Fibroblast of villous mesenchyme (primary cell): ENCODE data around the gene POLR3G. TPM values are rescaled to one million over a fixed set of nuclear protein-coding genes. Genes with fewer than 3 reads are reported as not detected.

Experiments
- DNase-seq: peaks from one replicate; pipeline ENCODE4 v3.0.0-alpha.2; 2010; ENCODE audit warnings: low read depth
- H3K4me3 ChIP-seq: 2 replicates; pipeline ENCODE4 v1.5.1; 2011; ENCODE audit warnings: low read depth, mild to moderate bottlenecking, low read length
- total RNA-seq: library from RNA; depleted of rRNA; stranded (reverse); fragments of >200 nt; gene quantifications from 2 replicates; pipeline ENCODE4 v1.2.3, GENCODE V29; 2012
- TF ChIP-seq, protein P1 (sequence below): IDR thresholded peaks from 2 replicates; pipeline ENCODE4 v1.5.1; 2012; ENCODE audit warnings: low read depth, mild to moderate bottlenecking, low read length; ENCODE audit not compliant: insufficient read depth

The POLR3G gene
- total RNA-seq, result 4.5 and 5.2 TPM in 2 replicates

- H3K4me3 ChIP-seq, result peak within 1 kb of the TSS; percentile 82
- DNase-seq, result peak; percentile 93
- TF ChIP-seq, protein P1, sequence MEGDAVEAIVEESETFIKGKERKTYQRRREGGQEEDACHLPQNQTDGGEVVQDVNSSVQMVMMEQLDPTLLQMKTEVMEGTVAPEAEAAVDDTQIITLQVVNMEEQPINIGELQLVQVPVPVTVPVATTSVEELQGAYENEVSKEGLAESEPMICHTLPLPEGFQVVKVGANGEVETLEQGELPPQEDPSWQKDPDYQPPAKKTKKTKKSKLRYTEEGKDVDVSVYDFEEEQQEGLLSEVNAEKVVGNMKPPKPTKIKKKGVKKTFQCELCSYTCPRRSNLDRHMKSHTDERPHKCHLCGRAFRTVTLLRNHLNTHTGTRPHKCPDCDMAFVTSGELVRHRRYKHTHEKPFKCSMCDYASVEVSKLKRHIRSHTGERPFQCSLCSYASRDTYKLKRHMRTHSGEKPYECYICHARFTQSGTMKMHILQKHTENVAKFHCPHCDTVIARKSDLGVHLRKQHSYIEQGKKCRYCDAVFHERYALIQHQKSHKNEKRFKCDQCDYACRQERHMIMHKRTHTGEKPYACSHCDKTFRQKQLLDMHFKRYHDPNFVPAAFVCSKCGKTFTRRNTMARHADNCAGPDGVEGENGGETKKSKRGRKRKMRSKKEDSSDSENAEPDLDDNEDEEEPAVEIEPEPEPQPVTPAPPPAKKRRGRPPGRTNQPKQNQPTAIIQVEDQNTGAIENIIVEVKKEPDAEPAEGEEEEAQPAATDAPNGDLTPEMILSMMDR, result peak; percentile 50
Measured at GRCh38 chr5:90474235-90475107, at the start of gene POLR3G, which contains the start of gene MBLAC2. POLR3G (plus strand) TSS chr5:90474864; CDS start chr5:90485568, 10,704 bp downstream. MBLAC2 (minus strand) TSS chr5:90474771; CDS start chr5:90474292, 479 bp downstream.

DNA sequence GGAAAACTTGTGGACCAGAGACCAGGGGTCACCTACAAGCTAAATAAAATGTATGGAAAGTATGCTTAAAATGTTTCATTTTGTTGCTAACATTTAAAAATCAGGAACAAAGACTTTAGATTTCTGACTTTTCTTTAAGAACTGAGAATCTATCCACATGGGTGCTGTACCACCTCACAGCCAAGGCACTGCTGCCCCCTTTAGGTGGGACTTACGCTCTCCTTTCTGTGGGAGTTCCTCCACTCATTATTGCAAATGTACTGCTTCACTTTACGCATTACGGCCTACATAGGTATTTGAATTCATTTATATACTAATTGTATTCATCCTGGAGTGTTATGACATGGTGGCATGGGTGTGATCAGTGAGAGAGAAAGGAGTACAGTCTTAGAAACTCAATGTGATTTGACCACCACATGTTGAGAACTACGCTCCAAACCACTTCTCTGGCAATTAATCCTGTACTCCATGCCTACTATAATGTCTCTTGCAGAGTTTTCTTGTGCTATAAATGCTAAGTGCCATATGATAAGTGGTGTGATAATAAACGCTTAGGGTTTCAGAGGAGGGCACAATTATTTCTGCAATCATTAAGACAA lies 40.4 kb upstream of the POLR3G start:
- peak; percentile 56 for DNase-seq
- H3K4me3 ChIP-seq, result no peak overlapping the region
- TF ChIP-seq, protein P1, result peak; percentile 86

DNA sequence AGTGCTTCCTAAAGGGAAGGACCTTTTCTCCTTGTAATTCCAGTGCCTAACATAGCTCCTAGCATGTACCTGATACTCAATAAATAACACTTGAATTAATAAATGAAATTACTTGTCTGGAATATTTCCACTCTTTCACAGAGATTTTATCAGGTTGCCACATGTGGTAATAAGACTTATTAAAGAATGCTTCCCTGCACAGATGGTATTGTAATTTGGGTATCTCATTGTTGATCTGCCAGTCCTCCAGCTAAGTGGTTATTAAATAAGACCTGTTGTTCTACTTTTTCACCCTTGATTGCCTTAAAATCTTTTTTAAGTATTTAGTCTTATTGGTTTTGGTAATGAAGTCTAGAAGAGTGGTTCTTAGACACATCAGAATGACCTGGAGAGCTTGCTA lies 37.0 kb upstream of the POLR3G start:
- no peak for DNase-seq
- TF ChIP-seq, protein P1, result no peak
- no peak overlapping the region for H3K4me3 ChIP-seq

DNA sequence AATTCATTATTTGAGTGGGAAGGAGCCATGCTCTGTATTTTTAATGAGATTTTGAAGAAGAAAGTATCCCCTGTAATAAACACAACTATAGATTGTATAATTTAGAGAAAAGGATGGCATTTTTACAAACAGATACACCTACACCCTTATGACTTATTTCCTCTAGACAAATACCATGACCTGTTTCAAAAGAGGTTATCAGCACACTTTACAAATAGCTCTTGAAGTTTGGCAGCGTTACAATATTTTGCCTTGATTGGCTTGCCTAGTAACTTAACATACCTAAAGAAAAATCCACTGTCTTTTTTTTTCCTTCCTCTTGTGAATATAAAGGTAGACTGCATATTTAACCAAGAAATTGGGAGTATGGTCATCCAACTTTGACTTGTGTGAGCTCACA lies 36.6 kb upstream of the POLR3G start:
- TF ChIP-seq, protein P1, result no peak
- H3K4me3 ChIP-seq, result no peak overlapping the region
- peak; percentile 8 for DNase-seq

DNA sequence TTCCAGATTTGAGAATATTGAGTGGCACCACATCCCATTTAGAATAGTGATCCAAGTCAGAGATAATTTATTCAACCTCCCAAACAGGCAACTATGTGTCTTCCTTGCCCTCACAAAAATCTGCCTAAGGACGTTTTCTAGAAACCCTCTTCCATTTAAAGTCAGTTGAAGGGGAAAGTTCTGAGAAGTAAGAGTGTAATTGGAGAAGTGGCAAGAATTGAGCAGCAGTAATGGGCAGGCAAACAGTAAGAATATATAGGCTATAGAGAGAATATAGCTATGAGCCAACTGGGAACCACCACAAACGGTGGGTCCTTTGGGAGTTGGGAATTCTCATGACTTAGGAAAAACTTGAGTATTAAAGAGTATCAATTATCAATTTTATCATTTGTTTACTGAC lies 34.0 kb upstream of the POLR3G start:
- TF ChIP-seq, protein P1, result no peak
- no peak overlapping the region for H3K4me3 ChIP-seq
- no peak for DNase-seq

- peak; percentile 27 for DNase-seq
- TF ChIP-seq, protein P1, result no peak
- no peak overlapping the region for H3K4me3 ChIP-seq
Measured at GRCh38 chr5:90446961-90447360, 27.7 kb upstream of the POLR3G start.
